Stimulated activated CD4-positive, alpha-beta T cell treated with anti-CD3 and anti-CD28 coated beads, Interleukin-1b, Interleukin-23, amount 100 ng/mL, for 1 hour (primary cell): ENCODE results near the gene RPS14.
"Not testable (repeated sequence)": the region's sequence is repeated elsewhere in the genome, so short reads cannot be mapped to it uniquely, and the experiment has no call there.

Experiments
- DNase-seq, 2 donors: peaks; one replicate each; pipeline ENCODE4 v3.0.0-alpha.2; 2020; ENCODE audit warnings: low read depth in 2 of 2

Gene RPS14

DNA sequence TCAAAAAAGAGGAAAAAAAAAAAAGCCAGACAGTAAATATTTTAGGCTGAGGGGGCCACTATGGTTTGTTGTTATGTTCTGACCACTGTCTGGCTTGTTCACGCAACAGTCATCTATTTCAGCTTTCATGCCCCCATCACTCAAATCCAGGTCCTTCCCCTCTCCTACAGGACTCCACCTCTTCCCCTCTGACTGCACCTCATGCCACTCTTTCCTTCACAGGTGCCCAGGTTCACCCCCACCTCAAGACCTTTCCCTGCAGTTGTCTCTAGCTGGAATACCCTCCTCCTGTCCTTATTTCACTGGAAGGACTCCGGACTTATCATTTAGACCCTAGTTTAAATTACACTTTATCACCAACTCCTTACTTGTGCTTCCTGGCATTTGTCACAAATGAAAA lies 3.5 kb downstream of the RPS14 start:
- DNase-seq = no peak

GRCh38 chr5:150444770-150445169 lies 4.8 kb downstream of the RPS14 start:
- no peak for DNase-seq

DNA sequence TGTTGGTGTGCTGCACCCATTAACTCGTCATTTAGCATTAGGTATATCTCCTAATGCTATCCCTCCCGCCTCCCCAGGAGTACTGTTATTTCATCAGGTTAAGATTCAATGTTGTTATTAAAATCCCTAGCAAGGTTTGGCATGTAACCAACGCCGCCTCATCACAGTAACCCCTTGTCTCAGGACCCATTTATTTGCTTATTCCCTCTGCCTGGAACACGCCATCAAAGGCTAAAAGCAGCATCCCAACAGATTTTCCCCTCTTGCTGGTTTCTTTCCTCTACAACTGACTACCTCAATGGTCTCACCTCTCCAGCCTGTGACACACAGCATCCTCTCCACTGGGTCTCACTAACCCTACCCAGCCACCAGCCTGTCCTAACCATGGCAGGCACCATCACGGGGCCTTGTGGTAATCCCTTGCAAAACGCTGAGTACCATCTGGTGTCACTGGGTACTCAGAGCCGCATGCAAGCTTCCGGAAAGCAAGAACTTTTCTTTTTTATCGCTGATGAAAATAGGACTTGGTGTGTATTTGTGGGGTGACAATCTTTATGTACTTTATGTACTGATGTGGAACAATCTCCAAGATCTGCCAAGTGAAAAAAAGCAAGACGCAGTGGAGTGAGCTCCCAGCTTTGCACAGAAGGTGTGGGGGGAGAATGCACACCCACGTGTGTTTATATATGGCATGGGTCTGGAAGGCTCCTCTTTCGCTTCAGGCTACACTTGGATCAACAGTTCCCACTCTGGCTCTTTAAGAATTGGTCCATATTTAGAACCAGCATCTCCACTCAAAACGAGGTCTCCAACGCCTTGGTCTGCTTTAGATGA lies 6.1 kb downstream of the RPS14 start:
- no peak for DNase-seq

- no peak for DNase-seq
Measured at GRCh38 chr5:150442699-150443080, 6.8 kb downstream of the RPS14 start.

- DNase-seq = no peak
Measured at GRCh38 chr5:150441813-150442698, 7.5 kb downstream of the RPS14 start.

DNA sequence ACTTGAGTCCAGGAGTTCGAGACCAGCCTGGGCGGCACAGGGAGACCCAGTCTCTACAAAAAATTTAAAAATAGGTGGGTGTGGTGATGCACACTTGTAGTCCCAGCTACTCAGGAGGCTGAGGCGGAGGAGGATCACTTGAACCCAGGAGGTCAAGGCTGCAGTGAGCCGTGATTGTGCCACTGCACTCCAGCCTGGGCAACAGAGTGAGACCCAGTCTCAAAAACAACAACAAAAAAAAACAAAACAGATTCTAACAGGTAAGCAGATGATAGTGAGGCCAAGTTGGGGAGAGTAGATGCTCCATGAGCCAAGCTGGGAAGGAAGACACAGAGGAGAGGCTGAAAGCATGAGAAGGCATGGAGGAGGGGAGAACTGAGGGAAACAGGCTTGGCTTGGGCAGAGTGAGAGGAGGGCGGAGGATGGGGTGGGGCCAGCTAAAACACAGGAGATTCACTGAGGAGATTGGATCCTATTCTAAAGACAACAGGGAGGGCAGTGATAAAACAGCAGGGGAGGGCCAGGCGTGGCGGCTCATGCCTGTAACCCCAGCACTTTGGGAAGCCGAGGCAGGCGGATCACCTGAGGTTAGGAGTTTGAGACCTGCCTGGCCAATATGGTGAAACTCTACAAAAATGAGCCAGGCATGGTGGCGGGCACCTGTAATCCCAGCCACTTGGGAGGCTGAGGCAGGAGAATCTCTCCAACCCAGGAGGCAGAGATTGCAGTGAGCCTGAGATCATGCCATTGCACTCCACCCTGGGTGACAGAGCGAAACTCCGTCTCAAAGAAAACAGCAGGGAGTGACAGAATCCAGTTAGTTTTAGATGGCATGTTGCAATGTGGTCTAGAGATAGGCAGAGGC lies 8.4 kb downstream of the RPS14 start:
- no peak for DNase-seq

DNA sequence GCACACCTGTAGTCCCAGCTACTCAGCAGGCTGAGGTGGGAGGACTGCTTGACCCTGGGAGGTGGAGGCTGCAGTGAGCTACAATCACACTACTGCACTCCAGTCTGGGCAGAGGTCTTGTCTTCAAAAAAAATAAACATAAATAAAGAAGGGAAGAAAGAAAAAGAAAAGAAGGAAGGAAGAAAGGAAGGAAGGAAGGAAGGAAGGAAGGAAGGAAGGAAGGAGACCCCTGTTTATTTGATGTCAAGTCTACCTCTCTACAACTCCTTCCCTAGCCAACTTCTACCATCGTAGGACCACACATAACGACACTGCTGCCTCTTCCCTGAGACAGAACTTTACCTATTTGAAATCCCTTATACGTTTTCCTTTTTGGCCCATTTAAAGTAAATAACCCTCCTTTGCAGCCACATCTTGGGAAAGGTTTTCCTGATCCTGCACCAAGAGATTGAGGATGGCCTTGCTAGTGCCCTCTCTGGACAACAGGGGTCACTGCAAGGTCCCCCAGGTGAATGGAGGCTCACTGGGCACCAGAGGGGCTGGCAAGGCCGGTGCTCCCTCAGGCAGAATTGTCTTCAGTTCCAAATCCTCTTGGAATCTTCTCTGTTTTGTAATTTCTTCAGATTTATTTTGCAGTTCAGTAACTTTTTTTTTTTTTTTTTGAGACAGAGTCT lies 10.5 kb downstream of the RPS14 start:
- DNase-seq = no peak

DNA sequence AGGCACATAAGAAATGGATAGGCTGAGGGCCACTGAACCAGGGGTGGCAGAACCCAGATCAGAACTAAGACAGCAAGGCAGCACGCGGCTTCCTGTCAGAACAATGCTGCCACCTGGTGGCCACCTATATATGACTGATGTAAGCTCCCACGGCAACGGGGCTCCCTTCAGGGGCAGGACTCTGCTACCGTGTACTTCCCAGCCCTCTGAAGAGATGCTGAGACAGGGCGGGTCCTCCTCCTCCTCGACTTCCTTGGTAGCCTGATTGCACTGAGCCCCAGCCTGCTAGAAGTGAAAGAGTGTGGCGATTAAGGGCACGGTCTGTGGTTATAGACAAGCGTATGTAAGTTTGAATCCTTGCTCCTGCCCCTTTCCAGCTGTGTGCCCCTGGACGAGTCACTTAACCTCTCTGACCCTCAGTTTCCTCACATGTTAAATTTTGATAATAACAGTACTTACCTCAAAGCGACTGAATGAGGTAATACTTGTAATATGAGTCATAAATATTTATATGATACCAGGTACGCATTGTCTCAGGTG lies 13.3 kb downstream of the RPS14 start:
- DNase-seq = peak; percentile 82 to 88

DNA sequence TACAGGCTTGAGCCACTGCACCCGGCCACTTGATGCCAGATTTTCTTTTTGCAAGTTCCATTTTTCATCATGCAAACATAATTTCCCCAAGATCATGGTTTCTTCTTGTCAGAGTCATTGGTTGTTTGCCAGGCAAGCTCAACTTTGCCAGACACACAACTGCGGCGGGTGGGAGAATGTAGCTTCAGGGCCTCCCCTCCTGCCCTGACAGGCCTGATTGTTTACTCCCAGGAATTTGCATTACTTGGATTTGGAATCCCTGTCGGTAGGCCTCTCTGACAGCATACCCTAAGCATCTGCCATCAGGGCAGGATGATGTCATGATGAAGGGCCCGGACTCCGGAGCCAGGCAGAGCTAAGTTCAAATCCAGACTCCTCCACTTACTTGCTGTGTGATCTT lies 15.1 kb downstream of the RPS14 start:
- no peak for DNase-seq

DNA sequence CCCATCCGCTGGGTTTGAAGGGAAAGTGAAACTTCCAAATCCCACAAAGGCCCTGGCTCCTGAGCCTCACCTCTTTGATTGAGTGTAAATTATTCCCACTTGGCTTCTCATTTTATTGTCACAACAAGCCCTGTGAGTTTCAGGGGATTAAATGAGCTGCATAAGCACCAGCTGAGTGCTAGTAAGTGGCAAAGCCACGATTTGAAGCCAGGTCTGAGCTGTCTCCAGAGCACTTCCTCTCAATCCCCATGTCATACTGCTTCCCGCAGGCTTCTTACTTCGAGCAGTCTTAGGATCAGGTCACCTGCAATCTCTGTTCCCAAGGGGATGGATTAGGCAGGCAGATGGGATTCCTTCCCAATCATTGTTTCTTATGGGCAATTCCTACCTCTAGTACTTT lies 18.0 kb downstream of the RPS14 start:
- no peak for DNase-seq

DNA sequence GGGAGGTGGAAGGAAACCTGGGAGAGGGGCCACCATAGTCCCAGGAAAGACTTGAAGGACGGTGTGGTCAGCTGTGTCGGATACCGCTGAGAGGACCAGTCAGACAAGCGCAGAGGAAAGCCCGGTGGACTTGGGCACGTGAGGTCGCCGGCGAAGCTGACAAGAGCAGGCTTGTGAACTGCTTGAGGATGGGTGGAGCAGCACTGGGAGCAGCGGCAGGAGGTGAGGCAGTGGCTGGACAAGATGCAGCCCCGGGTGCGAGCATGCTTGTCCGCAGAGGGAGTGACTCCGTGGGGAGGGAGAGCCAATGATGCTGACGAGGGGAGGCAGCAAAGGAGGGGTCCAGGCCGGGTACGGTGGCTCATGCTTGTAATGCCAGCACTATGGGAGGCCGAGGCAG lies 18.5 kb downstream of the RPS14 start:
- no peak for DNase-seq

DNA sequence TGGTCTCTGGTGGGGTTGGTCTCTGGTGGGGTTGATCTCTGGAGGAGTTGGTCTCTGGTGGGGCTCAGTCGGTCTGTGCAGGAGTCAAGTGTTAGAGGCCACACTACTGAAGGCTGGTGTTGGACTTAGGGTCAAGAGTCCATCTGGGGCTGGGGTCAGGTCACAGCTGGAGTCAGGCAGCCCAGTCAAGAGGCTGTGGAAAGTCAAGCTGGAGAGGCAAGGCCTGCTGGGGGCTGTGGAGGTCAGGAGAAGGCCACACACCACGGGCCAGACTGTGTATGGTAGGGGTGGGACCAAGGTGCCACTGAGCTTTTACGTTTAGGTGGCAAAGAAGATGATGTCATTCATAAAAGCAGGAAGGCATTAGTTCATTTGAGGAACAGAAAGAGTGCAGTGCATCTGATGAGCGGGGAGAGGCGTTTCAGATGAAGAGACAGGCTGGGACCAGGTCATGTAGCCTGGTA lies 20.1 kb downstream of the RPS14 start:
- DNase-seq = no peak

DNA sequence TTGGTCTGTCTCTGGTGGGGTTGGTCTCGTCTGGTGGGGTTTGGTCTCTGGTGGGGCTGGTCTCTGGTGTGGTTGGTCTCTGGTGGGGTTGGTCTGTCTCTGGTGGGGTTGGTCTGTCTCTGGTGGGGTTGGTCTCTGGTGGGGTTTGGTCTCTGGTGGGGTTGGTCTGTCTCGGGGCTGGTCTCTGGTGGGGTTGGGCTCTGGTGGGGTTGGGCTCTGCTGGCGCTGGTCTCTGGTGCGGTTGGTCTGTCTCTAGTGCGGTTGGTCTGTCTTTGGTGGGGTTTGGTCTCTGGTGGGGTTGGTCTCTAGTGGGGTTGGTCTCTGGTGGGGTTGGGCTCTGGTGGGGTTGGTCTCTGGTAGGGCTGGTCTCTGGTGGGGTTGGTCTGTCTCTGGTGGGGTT lies 20.6 kb downstream of the RPS14 start:
- no peak for DNase-seq

GRCh38 chr5:150428106-150428876 lies 21.2 kb downstream of the RPS14 start:
- no peak for DNase-seq

- DNase-seq = not testable (repeated sequence)
Measured at GRCh38 chr5:150426165-150426564, 23.4 kb downstream of the RPS14 start.

GRCh38 chr5:150422758-150423157 lies 26.8 kb downstream of the RPS14 start:
- DNase-seq = no peak

- no peak for DNase-seq
Measured at GRCh38 chr5:150422075-150422474, 27.5 kb downstream of the RPS14 start.

DNA sequence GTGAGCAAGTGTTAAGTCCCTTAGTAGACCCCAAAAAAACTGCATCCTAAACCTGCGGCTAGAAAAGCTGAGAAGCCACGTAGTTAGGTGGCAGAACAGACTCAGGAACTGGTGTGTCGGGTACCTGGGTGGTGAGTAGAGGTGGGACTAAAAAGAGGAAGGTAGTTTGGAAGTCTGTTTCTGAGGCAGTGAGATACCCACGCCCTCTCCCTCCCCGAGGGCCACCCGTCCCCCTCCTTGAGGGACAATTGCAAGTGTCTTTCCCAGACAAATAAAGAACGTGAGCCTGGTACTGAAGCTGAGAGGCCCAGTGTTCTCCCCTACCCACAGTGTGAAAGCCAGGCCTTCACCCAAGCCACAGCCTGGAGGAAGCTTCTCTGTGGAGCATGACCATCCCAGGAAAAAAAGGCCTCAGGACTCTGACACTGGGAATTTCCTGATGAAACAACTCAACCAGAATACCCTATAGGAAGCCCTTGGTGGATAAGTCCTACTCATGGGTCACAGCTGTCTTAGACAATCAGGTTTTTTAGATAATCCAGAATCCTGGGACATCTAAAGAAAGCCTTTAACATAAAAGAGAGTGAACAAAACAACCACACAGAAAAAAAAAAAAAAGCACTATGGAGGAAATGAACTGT lies 29.8 kb downstream of the RPS14 start:
- no peak for DNase-seq

DNA sequence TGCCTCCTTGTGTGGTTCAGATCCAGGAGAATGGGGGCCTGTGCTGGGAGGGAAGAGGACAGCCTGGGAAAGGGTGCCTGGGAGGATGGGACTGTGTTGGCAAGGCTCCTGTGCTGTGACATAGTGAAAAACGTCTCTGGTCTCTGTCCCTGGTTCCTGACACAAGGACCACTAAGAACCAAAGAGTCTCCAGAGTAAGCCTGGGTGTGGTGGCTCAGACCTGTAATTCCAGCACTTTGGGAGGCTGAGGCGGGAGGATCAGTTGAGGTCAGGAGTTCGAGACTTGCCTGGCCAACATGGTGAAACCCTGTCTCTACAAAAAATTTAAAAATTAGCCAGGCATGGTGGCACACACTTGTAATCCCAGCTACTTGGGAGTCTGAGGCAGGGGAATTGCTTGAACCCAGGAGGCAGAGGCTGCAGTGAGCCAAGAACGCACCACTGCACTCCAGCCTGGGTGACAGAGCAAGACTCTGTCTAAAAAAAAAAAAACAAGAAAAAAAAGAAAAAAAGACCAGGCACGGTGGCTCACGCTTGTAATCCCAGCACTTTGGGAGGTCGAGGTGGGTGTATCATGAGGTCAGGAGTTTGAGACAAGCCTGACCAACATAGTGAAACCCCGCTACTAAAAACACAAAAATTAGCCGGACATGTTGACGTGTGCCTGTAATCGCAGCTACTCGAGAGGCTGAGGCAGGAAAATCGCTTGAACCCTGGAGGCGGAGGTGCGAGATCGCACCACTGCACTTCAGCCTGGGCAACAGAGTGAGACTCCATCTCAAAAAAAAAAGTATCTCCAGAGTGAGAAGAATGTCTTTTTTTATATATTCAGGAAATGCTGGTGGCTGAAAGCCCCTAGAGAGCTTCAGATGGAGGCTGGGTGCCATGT lies 35.4 kb downstream of the RPS14 start:
- DNase-seq = not testable (repeated sequence)
